ENCODE measurements around the gene KLHL33.
A peak's percentile ranks its signal among the peaks of the same experiment; 100 is the strongest.

Gene KLHL33, protein sequence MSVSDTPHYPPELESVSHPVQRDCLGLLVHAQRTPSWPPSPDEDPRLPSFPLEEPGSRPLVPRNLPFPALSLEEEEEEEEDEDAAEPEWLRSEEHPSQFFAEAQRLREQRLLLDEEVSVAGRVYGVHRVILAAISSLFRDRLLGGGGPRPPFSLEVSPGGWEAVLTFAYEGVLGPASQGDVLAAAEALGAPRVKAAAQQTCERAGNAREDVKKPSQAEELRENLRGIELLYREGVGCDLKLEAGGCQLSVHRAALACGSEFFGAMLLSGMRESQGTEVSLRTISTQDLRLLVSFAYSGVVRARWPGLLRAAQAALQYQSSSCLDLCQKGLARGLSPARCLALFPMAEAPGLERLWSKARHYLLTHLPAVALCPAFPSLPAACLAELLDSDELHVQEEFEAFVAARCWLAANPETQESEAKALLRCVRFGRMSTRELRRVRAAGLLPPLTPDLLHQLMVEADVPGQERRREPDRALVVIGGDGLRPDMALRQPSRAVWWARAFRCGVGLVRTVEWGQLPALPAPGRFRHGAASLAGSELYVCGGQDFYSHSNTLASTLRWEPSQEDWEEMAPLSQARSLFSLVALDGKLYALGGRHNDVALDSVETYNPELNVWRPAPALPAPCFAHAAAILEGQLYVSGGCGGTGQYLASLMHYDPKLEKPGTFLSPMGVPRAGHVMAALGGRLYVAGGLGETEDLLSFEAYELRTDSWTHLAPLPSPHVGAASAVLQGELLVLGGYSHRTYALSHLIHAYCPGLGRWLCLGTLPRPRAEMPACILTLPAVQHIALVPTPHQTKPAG

DNA sequence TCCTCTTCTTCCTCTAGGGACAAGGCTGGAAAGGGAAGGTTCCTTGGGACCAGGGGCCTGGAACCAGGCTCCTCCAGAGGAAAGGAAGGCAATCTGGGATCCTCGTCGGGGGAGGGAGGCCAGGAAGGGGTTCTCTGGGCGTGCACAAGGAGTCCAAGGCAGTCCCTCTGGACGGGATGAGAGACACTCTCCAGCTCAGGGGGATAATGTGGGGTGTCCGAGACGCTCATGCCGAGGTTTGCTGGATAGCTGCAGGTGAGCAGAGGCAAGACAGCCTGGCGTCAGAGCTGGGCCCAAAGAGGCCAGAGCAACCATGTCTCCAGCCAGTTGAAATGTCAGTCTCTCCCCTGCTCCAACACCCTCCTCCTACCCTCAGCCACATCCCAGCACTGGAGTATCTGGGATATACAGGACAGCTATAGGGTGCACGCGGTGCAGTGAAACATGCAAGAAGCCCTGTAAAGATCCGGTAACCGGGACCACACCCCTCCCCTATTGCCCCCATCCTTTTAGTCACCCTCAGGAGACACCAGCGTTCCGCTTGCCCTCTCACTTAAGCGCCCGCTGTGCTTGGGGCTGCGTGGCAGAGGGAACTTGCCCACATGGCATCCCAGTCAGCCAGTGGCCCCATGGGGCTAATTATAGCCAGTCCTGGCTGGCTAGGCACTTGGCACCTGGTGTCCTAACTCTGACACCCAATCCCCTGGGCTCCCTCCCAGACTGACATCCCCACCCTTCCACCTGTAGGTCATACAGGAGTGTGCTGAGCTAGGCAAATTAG lies at the start of gene KLHL33:
TSS of gene KLHL33 (minus strand) at position 585 of the 781 bp plus-strand sequence. CDS start at position 230, 355 bp downstream.
- in situ Hi-C loops (cut with HindIII; ENCODE audit: low pct_ligation_motif_present, low pct_unique_long_range_greater_than_20kb, low sequenced_read_pairs) = no loop called here

DNA sequence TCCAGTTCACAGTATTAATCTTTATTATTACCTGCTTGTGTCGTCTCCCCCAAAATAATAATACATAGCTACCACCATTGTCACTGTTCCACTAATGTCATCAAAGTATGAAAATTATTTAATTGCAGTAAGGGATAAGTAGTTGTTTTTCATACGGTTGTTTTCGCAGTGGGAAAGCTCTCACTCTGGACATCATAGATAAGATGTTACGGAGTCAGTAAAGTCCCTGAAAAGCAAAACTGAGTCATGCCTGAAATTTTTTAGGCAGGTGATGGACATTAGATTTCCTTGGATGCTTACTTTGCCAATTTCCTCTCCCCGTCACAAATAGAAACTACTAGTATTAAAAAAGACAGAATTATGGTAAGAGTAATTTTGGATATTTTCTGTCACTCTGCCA lies 46.4 kb upstream of the KLHL33 start:
- no peak for DNase-seq
- in situ Hi-C loops (cut with HindIII; ENCODE audit: low pct_ligation_motif_present, low pct_unique_long_range_greater_than_20kb, low sequenced_read_pairs) = no loop called here

More for the DNA sequence above, at the start of gene KLHL33:
- DNase-seq = no peak

DNA sequence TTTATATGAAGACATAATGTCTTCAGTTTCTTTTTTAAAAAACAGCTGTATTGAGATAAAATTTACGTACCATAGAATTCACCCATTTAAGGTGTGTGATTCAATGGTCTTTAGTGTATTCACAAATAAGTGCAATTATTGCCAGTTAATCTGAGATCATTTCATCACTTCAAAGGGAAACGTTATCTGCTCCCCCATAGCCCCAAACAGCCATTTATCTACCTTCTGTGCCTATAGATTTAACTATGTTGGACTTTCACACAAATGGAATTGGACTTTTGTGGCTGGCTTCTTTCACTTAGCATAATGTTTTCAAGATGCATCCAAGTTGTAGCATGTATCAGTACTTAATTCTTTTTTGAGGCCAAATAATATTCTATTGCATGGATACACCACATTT lies 42.9 kb upstream of the KLHL33 start:
- in situ Hi-C loops (cut with HindIII; ENCODE audit: low pct_ligation_motif_present, low pct_unique_long_range_greater_than_20kb, low sequenced_read_pairs) = no loop called here
- DNase-seq = no peak

DNA sequence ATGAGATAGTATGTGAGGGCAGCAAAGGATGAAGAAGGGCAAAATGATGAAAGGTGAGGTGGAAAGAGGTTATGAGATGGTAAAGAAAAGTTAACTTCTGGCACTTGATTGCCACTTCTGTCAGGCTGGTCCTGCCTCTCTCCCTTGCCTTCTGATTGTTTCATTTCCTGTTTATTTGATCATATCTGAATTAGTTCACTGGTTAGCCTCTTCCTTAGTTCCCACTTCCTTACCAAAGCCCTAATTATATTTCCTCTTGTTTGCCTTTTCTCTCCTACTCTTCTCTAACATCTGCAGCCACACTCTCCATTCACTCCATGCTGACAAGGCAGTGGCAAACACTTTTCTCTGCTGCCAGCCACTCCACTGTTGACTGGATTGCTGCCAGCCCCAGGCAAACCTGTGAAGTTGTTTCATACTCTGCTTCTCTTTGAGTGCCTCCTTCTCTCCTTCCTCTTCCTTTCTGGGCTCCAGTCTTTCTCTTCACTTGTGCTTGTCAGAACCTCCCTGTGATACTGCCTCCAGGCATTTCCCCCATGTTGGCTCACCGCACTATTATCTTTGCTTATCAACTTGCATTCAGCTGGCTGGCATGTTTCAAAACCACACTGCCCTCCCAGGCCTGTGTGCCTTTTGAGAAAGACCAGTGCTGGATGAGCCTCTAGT lies 41.4 kb upstream of the KLHL33 start:
- DNase-seq = no peak
- in situ Hi-C loops (cut with HindIII; ENCODE audit: low pct_ligation_motif_present, low pct_unique_long_range_greater_than_20kb, low sequenced_read_pairs) = no loop called here

DNA sequence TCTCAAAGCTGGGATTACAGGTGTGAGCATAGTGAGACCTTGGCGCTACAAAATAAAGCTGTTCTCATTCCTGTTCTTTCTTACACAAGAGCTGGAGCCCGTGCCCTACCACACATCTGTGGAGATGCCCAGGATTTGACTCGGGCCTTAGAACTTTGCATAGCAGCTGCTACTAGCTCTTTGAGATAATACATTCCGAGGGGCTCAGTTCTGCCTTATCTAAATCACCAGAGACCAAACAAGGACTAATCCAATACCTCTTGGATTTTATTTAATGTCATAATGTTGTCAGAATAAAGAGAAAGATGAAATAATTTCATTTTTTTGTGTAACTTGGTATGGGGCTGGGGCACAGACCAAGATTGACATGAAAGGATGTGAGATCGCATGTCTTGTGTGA lies 40.8 kb upstream of the KLHL33 start:
- in situ Hi-C loops (cut with HindIII; ENCODE audit: low pct_ligation_motif_present, low pct_unique_long_range_greater_than_20kb, low sequenced_read_pairs) = no loop called here
- DNase-seq = no peak

DNA sequence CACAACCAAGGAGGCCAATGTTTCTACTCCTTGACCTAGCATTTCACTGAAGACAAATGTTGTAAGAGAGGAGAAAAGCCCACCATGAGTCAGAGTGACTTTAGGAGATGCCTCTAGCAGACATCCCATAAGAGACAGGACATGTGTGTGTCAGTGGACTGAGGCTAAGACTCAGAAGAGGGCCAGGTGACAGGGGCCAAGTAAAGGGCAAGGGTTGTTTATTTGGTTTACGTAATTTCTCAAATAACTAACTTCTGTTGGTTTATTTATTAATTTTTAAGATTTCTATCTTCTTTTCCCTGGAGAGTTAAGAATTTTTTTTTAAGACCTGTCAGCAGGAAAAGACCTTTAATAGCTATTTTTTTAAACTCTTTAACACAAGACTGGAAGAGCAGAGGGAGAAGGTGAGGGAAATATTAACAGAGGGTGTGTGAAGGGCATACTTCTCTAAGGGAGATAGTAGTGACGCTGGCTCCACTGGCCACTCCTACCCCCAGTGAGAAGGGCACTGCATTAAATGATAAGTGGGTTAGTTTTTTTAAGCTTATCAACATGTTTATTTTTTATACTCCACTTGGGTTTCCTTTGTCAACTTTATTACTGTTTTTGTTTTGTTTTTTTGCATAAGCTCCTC lies 36.7 kb upstream of the KLHL33 start:
- in situ Hi-C loops (cut with HindIII; ENCODE audit: low pct_ligation_motif_present, low pct_unique_long_range_greater_than_20kb, low sequenced_read_pairs) = no loop called here
- no peak for DNase-seq

DNA sequence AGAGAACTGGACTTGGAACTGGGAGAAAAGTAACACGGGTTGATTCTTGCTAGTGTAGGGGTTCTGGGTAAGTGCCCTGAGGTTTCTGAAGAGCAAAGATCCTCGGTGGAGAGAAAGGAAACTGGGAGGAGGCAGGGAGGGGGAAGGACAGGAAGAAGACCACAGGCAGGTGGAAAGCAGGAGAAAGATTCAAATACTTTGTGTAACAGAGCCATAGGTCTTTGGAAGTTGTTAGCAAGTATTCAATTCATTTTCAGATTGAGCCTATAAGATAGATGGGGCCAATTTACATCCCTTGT lies 34.6 kb upstream of the KLHL33 start:
- in situ Hi-C loops (cut with HindIII; ENCODE audit: low pct_ligation_motif_present, low pct_unique_long_range_greater_than_20kb, low sequenced_read_pairs) = no loop called here

DNA sequence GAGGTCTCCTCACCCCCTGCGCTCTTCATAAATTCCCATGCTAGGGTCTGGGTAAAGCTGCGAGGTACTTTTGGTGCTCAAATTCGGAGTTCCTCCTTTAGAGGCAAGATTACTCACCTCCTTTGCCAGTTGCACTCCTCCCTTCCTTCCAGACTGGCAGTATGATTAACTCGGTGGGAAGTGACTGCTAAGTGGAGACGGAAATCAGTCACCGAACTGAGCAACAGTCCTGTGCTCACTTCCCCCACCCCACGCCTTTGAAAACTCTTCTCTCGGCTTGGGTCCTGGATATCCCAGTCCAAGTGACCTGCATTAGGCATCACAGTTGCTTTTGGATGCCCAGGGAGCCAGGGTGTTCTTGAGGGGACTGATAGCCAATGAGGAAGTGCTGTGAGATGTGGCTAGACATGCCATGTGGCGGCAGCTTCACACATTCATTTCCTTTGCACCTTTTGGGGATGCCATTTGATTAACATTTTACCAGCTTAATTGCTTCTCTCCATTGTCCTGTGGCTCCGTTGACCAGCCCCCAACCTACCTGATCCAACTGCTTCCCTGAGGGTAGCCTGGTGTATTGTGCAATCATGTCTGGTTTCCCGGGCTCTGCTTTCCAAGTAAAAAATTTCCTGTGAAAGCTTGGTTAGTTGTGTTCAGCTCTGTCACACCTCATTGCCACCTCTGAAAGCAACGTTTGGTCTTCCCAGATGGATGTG lies 34.1 kb upstream of the KLHL33 start:
- DNase-seq = peak; percentile 82
- in situ Hi-C loops (cut with HindIII; ENCODE audit: low pct_ligation_motif_present, low pct_unique_long_range_greater_than_20kb, low sequenced_read_pairs) = no loop called here

More for the DNA sequence above, 34.6 kb upstream of the KLHL33 start:
- DNase-seq = no peak

DNA sequence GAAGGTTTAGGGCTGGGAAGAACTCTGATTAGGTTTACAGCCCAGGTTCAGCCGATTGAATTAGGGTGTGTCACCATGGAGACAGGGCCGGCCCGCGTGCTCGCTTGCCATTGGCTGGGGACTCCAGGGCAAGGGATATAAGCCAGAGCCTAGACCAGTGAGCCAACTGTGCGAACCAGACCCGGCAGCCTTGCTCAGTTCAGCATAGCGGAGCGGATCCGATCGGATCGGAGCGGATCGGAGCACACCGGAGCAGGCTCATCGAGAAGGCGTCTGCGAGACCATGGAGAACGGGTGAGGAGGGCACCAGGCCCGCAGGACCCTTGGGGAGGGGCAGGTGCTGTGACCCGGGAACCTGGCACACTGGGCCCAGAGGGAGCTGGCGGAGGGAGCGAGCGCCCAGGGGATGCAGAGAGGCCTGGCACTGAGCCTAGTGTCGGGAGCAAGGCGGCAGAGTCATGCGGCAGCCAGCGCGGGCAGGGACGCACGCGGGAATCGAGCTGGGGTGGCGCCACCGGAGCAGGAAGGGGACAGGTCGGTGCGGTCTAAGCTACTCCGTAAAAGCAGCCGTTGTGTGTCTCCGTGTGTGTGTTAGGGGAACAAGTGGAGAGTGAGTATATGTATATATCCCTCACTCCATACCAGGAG lies 33.4 kb upstream of the KLHL33 start, which contains the start of gene PNP:
TSS of gene PNP (plus strand) at position 165 of the 648 bp plus-strand sequence. CDS start at position 284, 119 bp downstream.
- in situ Hi-C loops (cut with HindIII; ENCODE audit: low pct_ligation_motif_present, low pct_unique_long_range_greater_than_20kb, low sequenced_read_pairs) = no loop called here
- peak; percentile 84 for DNase-seq

DNA sequence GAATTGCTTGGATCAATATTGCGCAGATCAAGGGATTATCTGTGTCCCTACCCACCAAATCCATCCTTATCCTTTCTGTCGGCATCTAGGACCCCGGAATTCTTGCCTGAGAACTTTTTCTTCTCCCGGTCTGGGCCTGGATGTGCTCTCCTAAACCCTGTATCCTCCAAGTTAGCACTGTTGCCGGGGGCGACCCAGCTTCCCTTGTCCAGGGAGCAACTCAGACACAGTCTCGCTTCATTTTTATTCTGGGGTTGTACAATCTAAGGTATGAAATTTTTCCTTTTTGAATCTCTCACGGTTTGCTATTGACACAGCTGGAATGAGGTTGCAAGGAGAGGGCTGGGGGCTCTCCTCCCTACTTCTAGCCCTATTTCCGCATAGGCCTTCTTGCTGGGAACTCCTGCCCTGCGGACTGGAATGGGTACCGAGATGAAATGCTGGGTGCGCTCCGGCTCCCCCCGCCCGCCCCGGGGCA lies 32.8 kb upstream of the KLHL33 start:
- in situ Hi-C loops (cut with HindIII; ENCODE audit: low pct_ligation_motif_present, low pct_unique_long_range_greater_than_20kb, low sequenced_read_pairs) = no loop called here
- DNase-seq = peak; percentile 1

DNA sequence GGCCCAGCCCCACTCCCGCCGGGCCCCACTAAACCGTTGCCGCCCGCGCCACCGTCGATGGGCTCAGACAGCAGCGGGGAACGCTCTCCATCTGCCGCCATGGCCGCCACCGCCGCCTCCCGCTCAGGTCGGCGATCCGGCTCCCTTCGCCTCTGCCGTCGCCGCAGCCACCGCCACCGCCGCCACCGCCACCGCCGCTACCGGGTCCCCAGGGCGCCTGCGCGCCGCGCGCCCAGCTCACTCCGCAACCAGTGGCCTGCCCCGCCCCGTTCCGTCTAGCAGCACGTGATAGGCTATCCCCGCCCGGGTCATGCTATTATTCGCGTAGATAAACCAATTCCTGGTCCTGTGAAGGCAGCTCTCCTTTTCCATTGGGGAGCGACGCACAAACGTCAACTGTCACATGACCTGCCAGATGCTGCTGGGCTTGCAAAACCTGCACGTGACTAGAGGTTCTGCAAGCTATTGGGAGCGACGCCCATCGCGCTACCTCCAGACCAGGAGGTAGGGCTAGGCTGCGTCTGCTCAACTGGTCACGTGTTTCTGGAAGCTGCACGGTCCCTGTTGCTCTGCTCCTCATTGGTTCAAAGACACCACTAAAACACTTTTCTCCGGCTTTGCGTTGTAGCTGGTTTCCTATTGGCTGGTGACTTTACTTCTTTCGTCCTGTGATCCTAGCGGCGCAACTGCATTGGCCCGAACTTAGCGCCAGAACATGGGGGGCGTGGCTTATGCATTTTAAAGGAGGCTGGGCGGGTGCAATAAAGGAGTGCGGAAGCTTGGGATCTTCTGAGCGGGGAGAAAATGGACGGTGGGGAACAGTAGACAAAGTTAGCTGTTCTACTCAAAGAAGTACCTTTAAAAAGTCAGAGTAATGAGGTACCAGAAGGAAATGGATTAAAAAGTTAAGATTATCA lies 25.5 kb upstream of the KLHL33 start, which contains the start of gene PIP4P1:
TSS of gene PIP4P1 (minus strand) at position 210 of the 917 bp plus-strand sequence. CDS start at position 101, 109 bp downstream.
- in situ Hi-C loops (cut with HindIII; ENCODE audit: low pct_ligation_motif_present, low pct_unique_long_range_greater_than_20kb, low sequenced_read_pairs) = no loop called here
- DNase-seq = peak; percentile 99

DNA sequence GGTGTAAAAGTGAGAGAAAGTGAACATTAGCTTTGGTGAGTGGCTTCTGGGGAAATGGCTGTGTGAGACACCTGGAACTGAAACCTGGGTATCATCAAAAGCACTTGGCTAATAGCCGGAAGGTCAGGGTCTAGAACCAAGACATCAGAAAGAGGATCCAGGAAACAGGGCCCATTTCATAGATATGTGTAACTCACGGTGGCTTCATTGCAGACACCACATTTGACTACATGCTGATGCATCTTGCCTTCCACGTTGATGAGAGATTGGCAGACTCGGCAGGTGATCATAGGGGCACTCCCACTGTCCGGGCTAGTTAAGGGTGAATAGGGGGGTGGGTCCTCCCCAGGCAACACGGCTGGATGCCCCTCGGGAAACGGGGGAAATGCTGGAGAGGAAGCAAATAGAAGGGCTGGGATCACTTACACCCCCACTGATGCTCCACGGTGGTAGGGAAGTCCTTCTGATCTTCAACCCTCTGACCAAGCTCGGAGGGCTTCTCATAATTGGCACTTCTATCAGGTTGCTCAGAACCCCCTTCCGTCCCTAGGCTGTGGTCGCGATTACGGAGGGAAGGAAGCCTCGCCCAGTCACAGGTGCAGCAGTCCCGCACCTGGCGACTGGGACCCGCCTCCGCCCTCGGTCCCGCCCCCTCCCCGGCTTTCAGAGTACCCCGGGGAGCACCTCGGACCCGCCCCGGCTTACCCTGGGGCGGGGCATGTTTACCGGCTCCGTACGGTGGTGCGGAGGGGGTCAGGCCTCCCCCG lies 24.7 kb upstream of the KLHL33 start:
- in situ Hi-C loops (cut with HindIII; ENCODE audit: low pct_ligation_motif_present, low pct_unique_long_range_greater_than_20kb, low sequenced_read_pairs) = no loop called here
- DNase-seq = peak; percentile 18

DNA sequence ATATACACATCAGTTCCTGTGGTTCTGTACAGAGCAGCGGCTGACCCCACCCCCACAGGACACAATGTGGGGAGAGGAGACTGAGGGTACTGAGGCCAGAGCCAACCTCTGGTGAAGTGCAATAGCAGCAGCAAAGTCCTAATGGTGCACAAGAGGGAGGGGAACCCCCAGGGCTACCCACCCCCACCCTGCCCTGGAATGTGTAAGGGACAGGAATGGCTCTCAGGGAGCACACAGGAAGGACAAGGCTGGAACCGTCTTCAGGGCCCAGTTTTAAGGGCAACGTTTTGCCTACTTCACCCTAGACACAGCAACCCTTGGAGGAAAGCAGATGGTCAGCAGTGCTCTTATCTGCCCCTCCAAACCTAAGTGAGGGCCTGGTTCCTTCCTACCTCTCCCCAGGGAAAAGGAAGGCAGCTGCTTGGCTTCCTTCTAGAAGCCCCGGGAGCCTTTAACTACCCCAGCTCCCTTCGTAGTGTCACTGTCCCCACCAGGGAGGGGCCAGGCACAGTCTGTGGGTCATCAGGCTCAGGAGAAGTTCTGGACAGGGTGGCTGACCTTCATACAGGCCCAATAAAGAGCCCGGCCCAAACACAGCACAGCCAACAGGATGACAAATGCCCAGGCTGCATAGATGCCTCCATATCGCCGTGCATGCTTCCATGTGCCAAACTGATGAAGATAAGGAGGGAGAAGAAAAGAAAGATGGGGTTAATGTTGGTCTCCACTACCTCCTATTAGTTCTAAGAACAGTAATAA lies 22.2 kb upstream of the KLHL33 start:
- in situ Hi-C loops (cut with HindIII; ENCODE audit: low pct_ligation_motif_present, low pct_unique_long_range_greater_than_20kb, low sequenced_read_pairs) = no loop called here

DNA sequence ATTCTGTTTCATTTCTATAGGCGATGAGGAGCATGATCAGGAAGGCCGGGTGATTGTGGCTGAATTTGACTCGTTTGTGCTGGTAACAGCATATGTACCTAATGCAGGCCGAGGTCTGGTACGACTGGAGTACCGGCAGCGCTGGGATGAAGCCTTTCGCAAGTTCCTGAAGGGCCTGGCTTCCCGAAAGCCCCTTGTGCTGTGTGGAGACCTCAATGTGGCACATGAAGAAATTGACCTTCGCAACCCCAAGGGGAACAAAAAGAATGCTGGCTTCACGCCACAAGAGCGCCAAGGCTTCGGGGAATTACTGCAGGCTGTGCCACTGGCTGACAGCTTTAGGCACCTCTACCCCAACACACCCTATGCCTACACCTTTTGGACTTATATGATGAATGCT lies 21.0 kb upstream of the KLHL33 start:
- DNase-seq = no peak
- in situ Hi-C loops (cut with HindIII; ENCODE audit: low pct_ligation_motif_present, low pct_unique_long_range_greater_than_20kb, low sequenced_read_pairs) = no loop called here

More for the DNA sequence above, 22.2 kb upstream of the KLHL33 start:
- DNase-seq = no peak

All from ACHN (cell line).